GM19455 (cell line): ENCODE results near the gene DGKG.

Experiments used
- ATAC-seq: cut with Tn5 transposase; IDR thresholded peaks from one replicate; pipeline ENCODE4 v1.9.1; 2021; ENCODE audit not compliant: unreplicated experiment

DGKG gene

DNA sequence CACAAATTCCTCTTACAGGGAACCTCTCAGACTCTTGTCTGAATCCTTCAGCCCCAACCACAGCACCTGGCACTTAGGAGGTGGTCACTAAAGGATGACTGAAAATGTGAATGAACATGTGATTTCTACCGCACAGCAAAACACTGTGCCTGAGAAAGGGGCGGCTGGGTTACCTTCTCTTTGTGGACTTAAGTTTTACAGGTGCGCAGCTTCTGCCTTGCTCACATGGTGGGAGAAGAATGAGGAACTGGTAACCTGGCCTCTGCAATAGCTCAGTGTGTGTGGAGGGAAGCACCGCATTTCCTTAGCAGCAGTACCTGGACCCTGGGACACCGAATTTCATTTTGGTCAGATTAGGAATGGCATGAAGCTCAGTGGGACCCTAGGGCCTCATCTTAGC is 243.3 kb downstream of the DGKG start:
- no peak for ATAC-seq

- no peak for ATAC-seq
Observed at GRCh38 chr3:186117521-186118134, 244.4 kb downstream of the DGKG start.

DNA sequence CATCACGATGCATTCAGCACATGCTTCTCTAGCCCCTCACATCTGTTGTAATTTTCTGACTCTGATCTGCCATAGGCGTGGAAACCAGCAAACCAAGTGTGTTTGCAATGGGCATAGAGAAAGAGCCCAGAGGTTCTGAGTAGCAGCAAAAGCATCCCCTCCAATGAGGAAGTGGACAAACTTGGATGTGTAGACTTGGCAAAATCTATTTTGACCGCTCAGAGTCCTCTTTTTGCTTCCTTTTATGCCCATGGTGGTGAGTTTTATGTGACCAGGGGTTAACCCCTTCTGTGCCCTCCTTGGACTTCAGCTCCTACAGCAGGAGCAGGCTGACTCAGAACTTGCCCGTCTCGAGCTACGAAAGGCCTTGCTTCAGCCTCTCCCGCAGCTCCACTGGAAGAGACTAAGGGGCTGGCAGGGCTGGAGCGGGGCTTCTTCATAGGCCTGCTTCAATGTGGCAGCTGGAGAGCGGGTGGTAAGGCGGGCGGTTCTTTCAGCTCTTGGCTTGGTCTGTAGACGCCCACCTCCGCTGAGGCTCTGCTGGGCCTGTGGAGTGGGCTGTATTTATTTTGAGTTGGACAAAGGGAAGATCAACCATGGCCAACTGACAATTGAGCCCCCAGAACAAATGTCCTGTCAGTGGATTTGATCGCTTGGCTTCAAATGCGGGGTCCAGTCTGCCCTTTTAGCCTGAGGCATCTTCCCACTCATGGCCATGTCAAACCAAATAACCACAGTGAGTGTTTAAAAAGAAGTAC is 246.6 kb downstream of the DGKG start:
- ATAC-seq, result no peak

GRCh38 chr3:186110975-186111974 is 250.8 kb downstream of the DGKG start:
- ATAC-seq, result no peak

DNA sequence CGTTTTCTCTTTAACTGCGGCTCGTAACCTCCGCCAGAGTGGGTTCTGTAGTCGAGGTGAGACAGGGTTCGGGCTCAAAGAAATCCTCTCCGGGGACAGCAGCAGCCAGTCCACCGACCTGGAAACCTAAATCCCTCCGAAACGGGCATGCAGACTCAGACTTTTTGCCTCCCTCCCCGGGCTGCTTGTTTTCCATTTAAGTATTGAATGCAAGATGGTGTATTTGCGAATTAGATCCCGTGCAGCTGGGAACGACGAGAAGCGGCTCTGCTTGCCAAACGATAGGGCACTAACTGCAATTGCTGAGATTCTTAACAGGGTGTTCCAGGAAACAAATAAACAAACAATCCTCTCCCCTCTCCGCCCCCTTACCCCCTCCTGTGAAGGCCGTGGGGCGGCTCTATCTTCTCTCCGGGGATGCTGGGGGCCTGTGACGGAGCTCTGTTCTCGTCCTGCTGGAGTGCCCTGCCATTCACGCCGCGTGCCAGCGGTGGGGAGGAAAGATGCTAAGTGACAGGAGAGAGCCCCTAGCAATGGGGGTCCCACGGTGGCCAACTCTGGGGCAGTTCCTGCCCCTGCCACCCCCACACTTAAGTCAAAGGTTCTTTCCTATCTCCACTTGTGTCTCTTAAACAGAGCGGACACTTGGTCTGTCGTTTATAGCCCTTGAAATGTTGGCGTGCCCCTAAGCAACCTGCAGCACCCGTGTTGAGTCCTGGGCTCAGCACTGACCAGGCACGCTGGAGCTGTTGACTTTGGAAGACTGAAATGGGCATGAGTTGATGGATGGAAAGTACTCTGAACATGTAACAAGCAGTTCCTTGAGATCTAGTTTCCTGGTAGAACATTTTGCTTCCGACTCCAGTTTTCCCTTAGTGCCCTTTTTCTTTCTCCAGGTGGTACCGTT is 251.9 kb downstream of the DGKG start:
- no peak for ATAC-seq

- ATAC-seq, result peak; percentile 98
Observed at GRCh38 chr3:186108941-186109865, 252.8 kb downstream of the DGKG start, which contains the start of gene ETV5. TSS of gene ETV5 (minus strand) at chr3:186109089. CDS start at chr3:186105868, 3,221 bp downstream.

GRCh38 chr3:186108106-186108940 is 253.7 kb downstream of the DGKG start:
- no peak for ATAC-seq

- no peak for ATAC-seq
Observed at GRCh38 chr3:186107215-186108105, 254.6 kb downstream of the DGKG start.

DNA sequence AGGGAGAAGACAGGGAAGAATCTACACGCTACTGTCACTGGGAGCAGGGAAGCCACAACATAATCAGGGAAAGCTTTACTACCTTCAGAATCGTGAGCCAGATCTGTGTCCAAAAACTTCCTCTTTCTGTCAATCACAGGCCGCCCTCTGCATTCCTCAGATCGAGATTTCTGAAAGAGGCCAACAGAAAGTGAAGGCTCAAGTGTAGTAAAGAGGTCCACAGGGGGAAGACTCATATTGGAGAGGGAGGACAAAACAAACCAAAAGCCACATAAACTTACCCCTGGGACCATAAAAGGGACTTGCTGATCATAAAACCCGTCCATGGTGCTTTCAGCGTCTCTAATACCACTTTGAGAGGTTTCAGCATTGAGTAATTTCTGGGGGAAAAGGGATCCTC is 256.5 kb downstream of the DGKG start:
- no peak for ATAC-seq

DNA sequence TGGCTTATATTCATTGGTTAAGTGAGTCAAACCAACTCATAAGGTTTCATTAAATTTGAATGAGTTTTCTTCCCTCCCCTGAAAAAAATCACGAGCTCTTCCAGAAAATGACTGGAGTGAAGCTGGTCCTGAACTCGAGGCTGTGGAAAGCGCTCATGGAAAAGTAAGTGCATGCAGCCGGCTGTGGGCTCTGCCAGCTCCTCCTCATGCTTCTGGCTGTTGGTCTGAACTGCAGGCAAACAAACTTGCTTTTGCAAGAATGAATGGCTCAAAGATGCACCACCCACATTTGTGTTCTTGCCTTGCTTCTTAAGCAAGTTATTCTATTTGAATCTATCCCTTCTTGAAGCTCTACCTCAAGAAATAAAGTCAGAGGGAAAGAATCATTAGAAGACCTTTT is 259.3 kb downstream of the DGKG start:
- ATAC-seq, result no peak

DNA sequence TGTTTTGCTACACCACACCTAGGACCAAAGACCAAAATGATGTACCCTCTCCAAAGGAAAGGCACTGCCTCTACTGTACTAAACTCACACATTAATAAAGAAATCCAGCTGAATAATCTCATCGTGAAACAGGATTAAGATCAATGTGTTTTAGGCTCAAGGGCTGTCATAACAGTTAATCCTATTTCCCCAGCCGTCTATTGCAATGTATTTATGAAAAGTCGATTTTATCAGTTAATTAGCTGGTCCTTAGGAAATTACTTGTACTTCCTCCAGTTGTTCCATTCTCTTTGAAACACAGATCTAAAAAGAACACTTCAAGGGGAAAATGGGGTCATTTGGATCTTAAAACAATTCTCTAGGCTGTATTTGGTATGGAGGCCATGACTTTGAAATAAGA is 261.6 kb downstream of the DGKG start:
- ATAC-seq, result no peak

DNA sequence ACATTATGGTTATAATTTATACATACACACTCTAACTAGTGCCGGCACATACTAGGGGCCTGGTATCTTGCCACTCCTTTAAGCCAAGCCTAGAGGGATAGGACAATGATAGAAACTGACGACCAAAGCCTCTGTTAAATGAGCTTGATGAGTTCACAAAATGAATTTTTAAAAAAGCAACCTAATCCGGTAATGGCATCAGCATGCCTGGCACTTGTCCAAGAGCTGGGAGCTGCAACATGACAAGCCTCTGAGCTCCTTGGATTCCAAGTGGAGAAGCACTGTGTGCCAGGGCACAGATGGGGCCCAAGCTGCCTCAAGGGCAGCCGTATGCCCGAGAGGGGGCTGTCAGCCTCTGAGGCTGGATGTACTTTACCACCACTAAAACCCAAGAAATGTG is 262.9 kb downstream of the DGKG start:
- ATAC-seq, result no peak

DNA sequence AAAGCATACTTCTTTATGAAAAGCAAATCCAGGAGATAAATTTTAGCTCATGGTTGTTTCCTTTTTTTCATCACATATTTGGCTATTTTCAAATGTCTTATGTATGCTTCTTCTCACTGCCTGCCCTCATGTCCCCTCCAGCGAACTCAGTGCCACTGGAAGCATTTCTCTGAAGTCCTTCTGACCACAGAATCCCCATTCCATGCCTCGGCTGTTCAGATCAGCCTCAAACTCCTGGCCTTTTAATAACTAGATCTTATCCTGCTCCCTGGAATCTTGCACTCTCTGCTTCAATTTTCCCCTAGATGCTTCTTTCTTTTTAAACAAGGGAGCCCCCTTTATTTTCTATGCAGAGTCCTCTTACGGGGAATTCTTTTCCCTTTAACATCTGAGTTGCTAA is 263.3 kb downstream of the DGKG start:
- no peak for ATAC-seq

DNA sequence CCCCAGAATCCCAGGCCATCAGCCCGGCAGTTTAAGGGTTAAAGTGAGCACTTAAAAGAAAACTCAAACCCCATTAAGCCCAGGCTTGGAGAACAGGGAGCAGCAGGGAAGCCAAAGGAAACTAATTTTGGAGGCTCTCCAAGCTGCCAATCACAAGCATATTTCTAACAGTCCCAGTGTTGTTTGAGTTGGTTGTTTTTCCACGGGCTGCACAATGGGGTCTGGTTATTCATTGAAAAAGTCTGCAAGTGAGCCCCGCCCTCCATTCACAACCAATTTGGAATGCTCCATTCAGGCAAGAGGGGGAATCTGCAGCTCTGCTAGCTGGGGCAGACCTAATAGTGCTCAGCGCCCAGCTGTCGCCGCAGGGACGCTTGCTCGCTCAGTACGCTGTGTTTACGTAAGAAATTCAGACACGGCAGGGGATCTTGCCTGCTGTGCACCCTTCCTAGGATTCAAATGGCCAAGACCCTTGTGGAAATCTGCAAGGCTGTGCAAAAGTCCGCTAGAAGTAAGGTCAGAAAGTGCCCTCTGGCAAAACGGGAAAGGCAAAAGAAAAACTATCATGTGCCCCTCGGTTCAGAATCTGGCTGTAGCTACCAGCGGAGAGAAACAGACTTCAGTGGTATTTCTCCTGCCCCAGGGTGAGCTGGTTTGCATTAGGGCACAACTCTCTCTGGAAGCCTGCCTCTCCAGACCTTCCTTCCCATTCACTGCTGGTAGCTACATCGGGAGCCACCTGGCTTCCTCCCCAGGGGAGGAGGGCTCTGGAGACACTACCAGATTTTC is 264.2 kb downstream of the DGKG start:
- ATAC-seq, result no peak

DNA sequence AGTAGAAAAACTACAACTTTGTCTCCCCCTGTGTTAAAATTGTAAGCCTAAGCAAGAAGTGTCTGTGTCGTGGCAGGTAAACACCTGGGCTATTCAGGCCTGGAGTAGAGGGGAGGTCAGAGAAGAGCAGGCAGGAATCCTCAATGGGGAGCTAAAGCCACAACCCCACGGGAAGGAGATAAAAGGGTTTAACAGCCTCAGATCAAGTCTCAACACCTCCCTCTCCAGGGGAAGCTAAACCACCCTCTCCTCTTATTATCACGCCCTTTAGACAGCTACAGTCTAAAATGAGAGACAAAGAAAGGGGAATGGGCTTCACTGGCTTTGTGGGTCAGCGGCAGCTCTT is 264.7 kb downstream of the DGKG start:
- no peak for ATAC-seq
